Smooth muscle cell (in vitro differentiated cells): ENCODE measurements around the gene PRKCZ. TPM values are rescaled to one million over a fixed set of nuclear protein-coding genes. Genes with fewer than 3 reads are reported as not detected.

ENCODE experiments used
- DNase-seq: peaks from one replicate; lab custom pipeline; 2025; ENCODE audit not compliant: unreplicated experiment; lab: John Stamatoyannopoulos, UW
- H2AFZ ChIP-seq: fragments of 200-600 bp; sonication (generic); 2 replicates; pipeline ENCODE4 v1.6.0; 2016; ENCODE audit warnings: antibody characterized with exemption, low read depth, mild to moderate bottlenecking
- H3F3A ChIP-seq: fragments of 200-600 bp; sonication (generic); 2 replicates; pipeline ENCODE4 v1.6.0; 2017; ENCODE audit warnings: antibody characterized with exemption, low read depth
- H3K27ac ChIP-seq: fragments of 200-600 bp; sonication (generic); 2 replicates; pipeline ENCODE4 v1.5.1; 2016; ENCODE audit warnings: low read depth, mild to moderate bottlenecking
- H3K27me3 ChIP-seq: fragments of 200-600 bp; sonication (generic); 2 replicates; pipeline ENCODE4 v1.6.1; 2016; ENCODE audit warnings: low read depth, mild to moderate bottlenecking
- H3K36me3 ChIP-seq: fragments of 200-600 bp; sonication (generic); 2 replicates; pipeline ENCODE4 v1.5.1; 2016; ENCODE audit warnings: low read depth
- H3K4me1 ChIP-seq: fragments of 200-600 bp; sonication (generic); 2 replicates; pipeline ENCODE4 v1.5.1; 2016; ENCODE audit warnings: low read depth
- H3K4me2 ChIP-seq: fragments of 200-600 bp; sonication (generic); 2 replicates; pipeline ENCODE4 v1.6.0; 2016; ENCODE audit warnings: mild to moderate bottlenecking
- H3K4me3 ChIP-seq: fragments of 200-600 bp; sonication (generic); 2 replicates; pipeline ENCODE4 v1.5.1; 2016; ENCODE audit warnings: mild to moderate bottlenecking
- H3K79me2 ChIP-seq: fragments of 200-600 bp; sonication (generic); 2 replicates; pipeline ENCODE4 v1.6.0; 2016; ENCODE audit warnings: low read depth, mild to moderate bottlenecking
- H3K9ac ChIP-seq: fragments of 200-600 bp; sonication (generic); 2 replicates; pipeline ENCODE4 v1.6.0; 2016; ENCODE audit warnings: low read depth
- H3K9me3 ChIP-seq: fragments of 200-600 bp; sonication (generic); replicated peaks from 2 replicates; pipeline ENCODE4 v1.5.1; 2016; ENCODE audit warnings: low read depth
- H4K20me1 ChIP-seq: fragments of 200-600 bp; sonication (generic); 2 replicates; pipeline ENCODE4 v1.6.0; 2016; ENCODE audit warnings: low read depth
- WGBS: methylation state at CpG from one replicate; pipeline ENCODE4 v1.1.7; 2016; ENCODE audit warnings: low lambda C conversion rate; 5-methylcytosine and 5-hydroxymethylcytosine counted together
- polyA plus RNA-seq: library from polyadenylated mRNA; unstranded; fragments of >200 nt; fragmentation: Nextera tagmentation; extraction: Ambion mirVana; gene quantifications from 2 replicates; pipeline ENCODE4 v1.2.1, GENCODE V29; 2016
- total RNA-seq: library from RNA; depleted of rRNA; stranded (reverse); fragments of >200 nt; gene quantifications from 2 replicates; pipeline ENCODE4 v1.2.3, GENCODE V29; 2014
- TF ChIP-seq, protein P1 (sequence below): fragments of 200-600 bp; sonication (generic); IDR thresholded peaks from 2 replicates; pipeline ENCODE4 v1.5.1; 2017; ENCODE audit warnings: borderline replicate concordance, mild to moderate bottlenecking, antibody characterized with exemption; ENCODE audit not compliant: insufficient read depth, poor library complexity, severe bottlenecking

The PRKCZ gene
- total and polyA plus RNA-seq, 2 experiments from 2014 or later, result 5.8 to 10.3 TPM

DNA sequence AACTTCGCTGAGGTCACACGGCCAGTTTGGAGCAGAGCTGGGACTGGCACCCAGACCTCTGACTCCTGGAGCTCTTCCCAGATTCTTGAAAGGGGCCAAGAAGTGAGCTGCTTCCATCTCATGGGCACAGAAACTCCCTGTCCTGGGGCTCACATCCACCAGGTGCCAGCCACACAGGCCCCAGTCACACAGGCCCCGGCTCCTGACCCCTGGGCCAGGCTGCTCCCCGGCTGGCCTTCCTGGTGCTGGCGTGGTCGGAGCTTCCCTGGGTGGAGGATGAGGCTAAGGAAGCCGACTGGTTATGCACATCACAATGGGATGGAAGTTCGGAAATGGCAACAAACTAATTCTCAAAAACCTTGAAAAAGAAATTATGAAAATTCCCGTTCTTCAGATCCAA lies 34.1 kb upstream of the PRKCZ start:
- TF ChIP-seq, protein P1, sequence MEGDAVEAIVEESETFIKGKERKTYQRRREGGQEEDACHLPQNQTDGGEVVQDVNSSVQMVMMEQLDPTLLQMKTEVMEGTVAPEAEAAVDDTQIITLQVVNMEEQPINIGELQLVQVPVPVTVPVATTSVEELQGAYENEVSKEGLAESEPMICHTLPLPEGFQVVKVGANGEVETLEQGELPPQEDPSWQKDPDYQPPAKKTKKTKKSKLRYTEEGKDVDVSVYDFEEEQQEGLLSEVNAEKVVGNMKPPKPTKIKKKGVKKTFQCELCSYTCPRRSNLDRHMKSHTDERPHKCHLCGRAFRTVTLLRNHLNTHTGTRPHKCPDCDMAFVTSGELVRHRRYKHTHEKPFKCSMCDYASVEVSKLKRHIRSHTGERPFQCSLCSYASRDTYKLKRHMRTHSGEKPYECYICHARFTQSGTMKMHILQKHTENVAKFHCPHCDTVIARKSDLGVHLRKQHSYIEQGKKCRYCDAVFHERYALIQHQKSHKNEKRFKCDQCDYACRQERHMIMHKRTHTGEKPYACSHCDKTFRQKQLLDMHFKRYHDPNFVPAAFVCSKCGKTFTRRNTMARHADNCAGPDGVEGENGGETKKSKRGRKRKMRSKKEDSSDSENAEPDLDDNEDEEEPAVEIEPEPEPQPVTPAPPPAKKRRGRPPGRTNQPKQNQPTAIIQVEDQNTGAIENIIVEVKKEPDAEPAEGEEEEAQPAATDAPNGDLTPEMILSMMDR, result no peak
- H3K9ac ChIP-seq, result no peak overlapping the region
- no peak overlapping the region for H3K4me3 ChIP-seq
- H3K9me3 ChIP-seq, result no peaks in the 10 kb centered on the region
- H4K20me1 ChIP-seq, result no peaks in the 10 kb centered on the region
- H2AFZ ChIP-seq, result no peak overlapping the region
- H3K4me2 ChIP-seq, result no peak overlapping the region
- H3K79me2 ChIP-seq, result no peaks in the 10 kb centered on the region
- H3K27ac ChIP-seq, result no peak overlapping the region
- WGBS, result 97% methylated on average over 9 of the region's 9 CpGs
- no peaks in the 10 kb centered on the region for H3K36me3 ChIP-seq
- no peaks in the 10 kb centered on the region for H3F3A ChIP-seq
- no peak for DNase-seq
- peaks cover 62% of the 10 kb centered on the region for H3K27me3 ChIP-seq
- no peaks in the 10 kb centered on the region for H3K4me1 ChIP-seq

DNA sequence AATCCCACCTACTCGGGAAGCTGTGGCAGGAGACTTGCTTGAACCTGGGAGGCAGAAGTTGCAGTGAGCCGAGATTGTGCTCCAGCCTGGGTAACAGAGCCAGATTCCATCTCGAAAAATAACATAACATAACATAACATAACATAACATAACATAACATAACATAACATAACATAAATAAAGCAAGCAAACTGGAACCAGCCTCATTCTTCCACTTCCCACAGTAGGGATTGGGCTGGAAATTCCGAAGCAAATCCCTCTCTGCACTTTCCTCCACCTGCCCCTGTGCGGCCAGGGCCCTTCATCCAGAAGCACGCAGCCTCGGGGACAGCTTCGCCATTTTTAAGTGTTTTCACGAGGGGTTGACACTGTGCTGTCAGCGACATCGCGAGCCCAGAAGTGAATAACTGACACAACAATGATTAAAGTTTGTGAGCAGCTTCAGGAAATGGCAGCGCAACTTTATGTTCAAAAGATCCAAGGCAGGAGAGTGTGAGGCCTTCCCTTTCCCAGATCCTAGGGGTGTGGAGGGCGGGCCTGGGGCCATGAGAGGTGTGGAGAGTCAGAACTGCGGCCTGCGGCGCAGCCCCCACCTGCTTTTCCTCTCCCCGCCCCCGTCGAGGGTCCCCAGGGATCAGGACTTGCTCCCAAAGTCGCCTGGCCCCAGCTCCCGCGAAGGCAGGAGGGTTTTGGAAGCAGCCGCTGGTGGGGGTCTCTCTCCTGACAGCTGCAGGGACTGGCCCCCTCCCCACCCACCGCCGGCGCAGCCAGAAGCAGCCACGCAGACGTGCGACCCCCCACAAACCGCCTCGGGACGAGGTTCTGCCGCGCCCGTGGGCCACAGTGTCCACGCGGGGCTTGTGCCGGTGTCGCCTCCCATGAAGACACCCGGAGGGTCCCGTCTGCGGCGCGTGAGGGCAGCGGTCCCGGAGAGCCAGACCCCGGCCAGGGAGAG lies 31.7 kb upstream of the PRKCZ start:
- H3K4me3 ChIP-seq, result no peak overlapping the region
- no peaks in the 10 kb centered on the region for H3K79me2 ChIP-seq
- no peaks in the 10 kb centered on the region for H3K9me3 ChIP-seq
- no peak overlapping the region for H3K4me2 ChIP-seq
- H3K27me3 ChIP-seq, result peaks cover 77% of the 10 kb centered on the region
- H2AFZ ChIP-seq, result no peak overlapping the region
- no peaks in the 10 kb centered on the region for H3K4me1 ChIP-seq
- WGBS, result 34% methylated on average over 45 of the region's 48 CpGs
- H3K27ac ChIP-seq, result no peak overlapping the region
- no peak overlapping the region for H3K9ac ChIP-seq
- H4K20me1 ChIP-seq, result no peaks in the 10 kb centered on the region
- no peak for DNase-seq
- TF ChIP-seq, protein P1, result no peak
- no peaks in the 10 kb centered on the region for H3K36me3 ChIP-seq
- no peaks in the 10 kb centered on the region for H3F3A ChIP-seq

DNA sequence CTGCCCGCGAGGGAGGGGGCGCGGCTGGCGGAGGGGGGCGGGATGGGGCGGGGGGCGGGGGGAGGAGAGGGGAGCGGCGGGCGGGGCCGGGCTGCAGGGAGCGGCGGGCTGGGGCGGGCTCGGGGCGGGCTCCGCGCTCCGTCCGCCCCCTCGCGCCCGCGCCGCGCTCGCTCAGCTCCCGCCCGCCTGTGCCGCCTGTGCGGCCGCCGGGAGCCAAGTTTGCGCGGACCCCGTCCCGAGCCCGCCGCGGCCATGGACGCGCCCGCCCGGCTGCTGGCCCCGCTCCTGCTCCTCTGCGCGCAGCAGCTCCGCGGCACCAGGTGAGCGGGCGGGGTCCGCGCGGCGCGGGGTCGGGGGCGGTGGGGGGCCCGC lies 31.1 kb upstream of the PRKCZ start, which contains the start of gene GABRD:
GABRD (plus strand) TSS at position 174 of the 372 bp plus-strand sequence; CDS start at position 253, 79 bp downstream.
- Histone ChIP-seq H3K36me3 (no peaks in the 10 kb centered on the region), H3K27me3 (peaks cover 77% of the 10 kb centered on the region), H3K4me2 (peak within 1 kb of the TSS; percentile 80), H3K4me1 (no peaks in the 10 kb centered on the region), H4K20me1 (no peaks in the 10 kb centered on the region), H3K4me3 (peak within 1 kb of the TSS; percentile 34), H2AFZ (no peak within 1 kb of the TSS), H3K27ac (no peak within 1 kb of the TSS), H3K9me3 (no peaks in the 10 kb centered on the region), H3K79me2 (no peaks in the 10 kb centered on the region), H3F3A (no peaks in the 10 kb centered on the region), H3K9ac (no peak within 1 kb of the TSS)
- TF ChIP-seq, protein P1, result no peak
- no CpG with 5 or more reads among the region's 60 CpGs for WGBS
- no peak for DNase-seq
